ENCODE results near the gene AMN1.

GRCh38 chr12:31641509-31642090 lies 87.2 kb downstream of the AMN1 start:
- no peak for TF ChIP-seq CTCF (IDR thresholded peaks at IDR 0.05)
- TF ChIP-seq POLR2AphosphoS5 (IDR thresholded peaks at IDR 0.05): no peak
- no peak for TF ChIP-seq POLR2A (IDR thresholded peaks at IDR 0.05)

Data from upper lobe of left lung (tissue), 4 donors.